GM18517 (cell line): ENCODE data around the gene COG5.
A peak's percentile ranks its signal among the peaks of the same experiment; 100 is the strongest.

ENCODE experiments used
- ATAC-seq: cut with Tn5 transposase; IDR thresholded peaks from one replicate; pipeline ENCODE4 v1.9.1; 2021; ENCODE audit warnings: mild to moderate bottlenecking, moderate library complexity; ENCODE audit not compliant: unreplicated experiment

The COG5 gene

GRCh38 chr7:107344799-107345198 is 218.9 kb downstream of the COG5 start:
- no peak for ATAC-seq

GRCh38 chr7:107344286-107344685 is 219.4 kb downstream of the COG5 start:
- ATAC-seq, result no peak

GRCh38 chr7:107338080-107338479 is 225.6 kb downstream of the COG5 start:
- no peak for ATAC-seq

- ATAC-seq, result peak; percentile 80
These were observed 231.0 kb downstream of the COG5 start for GRCh38 chr7:107332488-107333269.

- ATAC-seq, result no peak
These were observed 233.2 kb downstream of the COG5 start for GRCh38 chr7:107330478-107330877.

- ATAC-seq, result no peak
These were observed 235.6 kb downstream of the COG5 start for GRCh38 chr7:107327986-107328569.

- no peak for ATAC-seq
These were observed 237.7 kb downstream of the COG5 start for GRCh38 chr7:107326061-107326460.

GRCh38 chr7:107322015-107322414 is 241.7 kb downstream of the COG5 start:
- ATAC-seq, result no peak

GRCh38 chr7:107321611-107322010 is 242.1 kb downstream of the COG5 start:
- ATAC-seq, result no peak

- no peak for ATAC-seq
These were observed 243.9 kb downstream of the COG5 start for GRCh38 chr7:107319724-107320228.

- ATAC-seq, result no peak
These were observed 245.1 kb downstream of the COG5 start for GRCh38 chr7:107318523-107319160.

- ATAC-seq, result no peak
These were observed 248.0 kb downstream of the COG5 start for GRCh38 chr7:107315716-107316220.

- ATAC-seq, result no peak
These were observed 250.4 kb downstream of the COG5 start for GRCh38 chr7:107313355-107313754.

GRCh38 chr7:107312418-107312817 is 251.3 kb downstream of the COG5 start:
- no peak for ATAC-seq

GRCh38 chr7:107309296-107309695 is 254.4 kb downstream of the COG5 start:
- no peak for ATAC-seq

- ATAC-seq, result no peak
These were observed 259.1 kb downstream of the COG5 start for GRCh38 chr7:107304636-107305035.

GRCh38 chr7:107304063-107304462 is 259.7 kb downstream of the COG5 start:
- no peak for ATAC-seq

GRCh38 chr7:107302250-107302847 is 261.4 kb downstream of the COG5 start:
- ATAC-seq, result no peak

GRCh38 chr7:107294182-107294581 is 269.5 kb downstream of the COG5 start:
- no peak for ATAC-seq

GRCh38 chr7:107292591-107292990 is 271.1 kb downstream of the COG5 start:
- no peak for ATAC-seq

GRCh38 chr7:107291434-107291833 is 272.3 kb downstream of the COG5 start:
- no peak for ATAC-seq
